Measurements from ENCODE around the gene XPA. TPM values are rescaled to one million over a fixed set of nuclear protein-coding genes. Genes with fewer than 3 reads are reported as not detected.

XPA gene
- total RNA-seq, 1 experiment from 2014 or later, result 3.0 TPM

GRCh38 chr9:97628668-97629067, 68.5 kb downstream of the XPA start:
- H3K27ac Mint-ChIP-seq, result peak overlapping the region; percentile 87
- ChIA-PET CTCF (interaction anchor here (1.0 to 1.5 kb wide), 2 partner anchors 142 to 267 kb away, joined by 3 read pairs; no protein-coding TSS in a partner anchor), POLR2A (no interaction called here)

More at GRCh38 chr9:97628668-97629067, 68.5 kb downstream of the XPA start:
- ATAC-seq (no peak), DNase-seq (ENCODE audit: low spot score) (peak; percentile 17)
- H3K9me3 Mint-ChIP-seq, result peaks cover 6% of the 10 kb centered on the region
- no peak overlapping the region for H3K4me3 Mint-ChIP-seq
- H3K36me3 Mint-ChIP-seq, result peaks cover 24% of the 10 kb centered on the region
- peaks cover 25% of the 10 kb centered on the region for H3K4me1 Mint-ChIP-seq
- TF ChIP-seq ZSCAN18 (CRISPR knock-in tag; IDR thresholded peaks at IDR 0.05) (no peak), ESRRA (CRISPR knock-in tag; IDR thresholded peaks at IDR 0.05; ENCODE audit: borderline replicate concordance) (no peak), ZNF263 (CRISPR knock-in tag; IDR thresholded peaks at IDR 0.05; ENCODE audit: low read depth) (no peak), TP53 (CRISPR knock-in tag; IDR thresholded peaks at IDR 0.05) (no peak), E2F1 (CRISPR knock-in tag; IDR thresholded peaks at IDR 0.05) (no peak), ETV6 (CRISPR knock-in tag; IDR thresholded peaks at IDR 0.05) (no peak), ZNF219 (CRISPR knock-in tag; IDR thresholded peaks at IDR 0.05; ENCODE audit: borderline replicate concordance) (no peak), ATF6 (CRISPR knock-in tag; IDR thresholded peaks at IDR 0.05) (no peak), HMGXB4 (CRISPR knock-in tag; IDR thresholded peaks at IDR 0.05) (no peak), IRF1 (CRISPR knock-in tag; IDR thresholded peaks at IDR 0.05) (no peak), ZNF532 (CRISPR knock-in tag; IDR thresholded peaks at IDR 0.05; ENCODE audit: borderline replicate concordance) (no peak), ARID4B (CRISPR knock-in tag; IDR thresholded peaks at IDR 0.05; ENCODE audit: borderline replicate concordance) (no peak), ZNF671 (CRISPR knock-in tag; IDR thresholded peaks at IDR 0.05) (no peak), ZNF317 (CRISPR knock-in tag; IDR thresholded peaks at IDR 0.05; ENCODE audit: borderline replicate concordance, low read depth) (no peak), AR (CRISPR knock-in tag; IDR thresholded peaks at IDR 0.05) (no peak), ZNF423 (CRISPR knock-in tag; IDR thresholded peaks at IDR 0.05) (no peak), GABPB1 (CRISPR knock-in tag; IDR thresholded peaks at IDR 0.05) (no peak), GTF2I (CRISPR knock-in tag; conservative IDR thresholded peaks at IDR 0.05) (no peak)
- H3K27me3 Mint-ChIP-seq (ENCODE audit: low read depth), result no peaks in the 10 kb centered on the region

Data from WTC11 (cell line).